Measurements from ENCODE around the gene PRRT1B.

Gene PRRT1B

DNA sequence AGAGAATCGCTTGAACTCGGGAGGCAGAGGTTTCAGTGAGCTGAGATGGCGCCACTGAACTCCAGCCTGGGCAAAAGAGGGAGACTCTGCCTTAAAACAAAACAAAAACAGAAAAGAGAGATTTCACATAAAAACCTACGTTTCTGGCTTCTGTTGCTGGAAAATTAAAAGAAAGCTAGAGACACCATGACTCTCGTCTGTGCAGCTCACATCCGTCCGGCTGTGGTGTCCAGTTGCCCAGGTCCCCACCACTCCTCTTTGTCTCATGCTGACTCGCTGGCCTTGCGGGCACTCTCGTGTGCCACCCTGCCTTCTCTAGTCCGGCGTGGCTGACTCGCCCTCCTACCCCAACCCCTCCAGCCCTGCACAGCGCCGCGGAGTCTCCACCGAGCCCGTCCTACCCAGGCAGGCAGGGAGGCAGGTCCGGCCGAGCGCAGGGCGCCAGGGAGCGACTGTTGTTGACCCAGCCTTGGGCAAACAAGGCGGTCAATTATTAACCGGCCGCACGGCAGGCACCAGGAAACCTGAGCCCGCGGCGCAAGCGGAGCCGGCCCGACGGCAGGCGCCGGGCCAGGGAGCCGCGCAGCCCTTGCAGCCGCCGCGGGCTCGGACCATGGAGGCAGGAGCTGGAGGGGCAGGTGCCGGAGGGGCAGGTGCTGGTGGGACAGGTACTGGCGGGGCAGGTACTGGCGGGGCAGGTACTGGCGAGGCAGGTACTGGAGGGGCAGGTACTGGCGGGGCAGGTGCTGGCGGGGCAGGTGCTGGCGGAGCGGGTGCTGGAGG is at the start of gene PRRT1B:
Gene PRRT1B (plus strand): TSS at position 521 of the 783 bp plus-strand sequence. CDS start 93 bp downstream, at position 614.
- Histone ChIP-seq H3K4me3 (ENCODE audit: low read depth in 1 of 2, low read length in 2 of 2) (peak within 1 kb of the TSS; percentile 53 to 58), H3K9ac (ENCODE audit: low read depth in 1 of 2, low read length in 2 of 2) (peak within 1 kb of the TSS in 1 of 2 donors; percentile 43), H3K27me3 (ENCODE audit: control insufficient read depth in 1 of 2, insufficient read depth in 2 of 2, low read length in 2 of 2) (peaks cover 8 to 15% of the 10 kb centered on the region in 2 donors), H3K36me3 (ENCODE audit: control insufficient read depth in 1 of 2, insufficient read depth in 2 of 2, low read length in 2 of 2) (no peaks in the 10 kb centered on the region), H3K27ac (ENCODE audit: low read depth, low read length) (no peak within 1 kb of the TSS), H3K9me3 (ENCODE audit: control insufficient read depth in 1 of 2, low read length in 2 of 2) (peaks cover 10 to 11% of the 10 kb centered on the region in 2 donors), H3K4me1 (ENCODE audit: control insufficient read depth in 1 of 2, insufficient read depth in 2 of 2, low read length in 2 of 2) (peaks cover 0 to 10% of the 10 kb centered on the region in 2 donors)

DNA sequence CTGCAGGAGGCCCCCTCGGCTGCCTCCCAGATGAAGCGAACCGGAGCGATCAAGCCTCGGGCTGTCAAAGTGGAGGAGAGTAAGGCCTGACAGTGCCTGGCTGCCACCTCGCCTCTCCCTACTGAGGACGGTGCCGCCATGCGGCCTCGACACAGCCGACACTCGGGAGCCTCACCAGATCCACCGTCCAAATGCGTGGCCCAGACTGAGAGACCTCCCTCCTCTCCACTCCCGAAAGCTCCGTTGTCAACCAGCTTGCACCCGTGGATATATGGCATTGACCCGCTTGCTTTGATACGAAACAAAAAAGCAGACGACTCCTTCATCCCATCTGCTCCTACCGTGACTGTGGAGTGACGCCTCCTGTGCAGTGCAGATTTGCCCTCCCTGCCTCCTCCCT is 49.5 kb upstream of the PRRT1B start:
- H3K27me3 ChIP-seq (ENCODE audit: control insufficient read depth in 1 of 2, insufficient read depth in 2 of 2, low read length in 2 of 2): no peaks in the 10 kb centered on the region
- H3K36me3 ChIP-seq (ENCODE audit: control insufficient read depth in 1 of 2, insufficient read depth in 2 of 2, low read length in 2 of 2): peaks cover 47 to 94% of the 10 kb centered on the region in 2 donors
- no peak overlapping the region for H3K9ac ChIP-seq (ENCODE audit: low read depth in 1 of 2, low read length in 2 of 2)
- H3K4me3 ChIP-seq (ENCODE audit: low read depth in 1 of 2, low read length in 2 of 2): no peak overlapping the region
- H3K4me1 ChIP-seq (ENCODE audit: control insufficient read depth in 1 of 2, insufficient read depth in 2 of 2, low read length in 2 of 2): peaks cover 13 to 19% of the 10 kb centered on the region in 2 donors
- no peak overlapping the region for H3K27ac ChIP-seq (ENCODE audit: low read depth, low read length)
- H3K9me3 ChIP-seq (ENCODE audit: control insufficient read depth in 1 of 2, low read length in 2 of 2): no peaks in the 10 kb centered on the region

- H3K9ac ChIP-seq (ENCODE audit: low read depth in 1 of 2, low read length in 2 of 2): no peak overlapping the region
- no peak overlapping the region for H3K27ac ChIP-seq (ENCODE audit: low read depth, low read length)
- H3K36me3 ChIP-seq (ENCODE audit: control insufficient read depth in 1 of 2, insufficient read depth in 2 of 2, low read length in 2 of 2): peaks cover 37 to 82% of the 10 kb centered on the region in 2 donors
- no peaks in the 10 kb centered on the region for H3K9me3 ChIP-seq (ENCODE audit: control insufficient read depth in 1 of 2, low read length in 2 of 2)
- peaks cover 22% of the 10 kb centered on the region in 2 donors for H3K4me1 ChIP-seq (ENCODE audit: control insufficient read depth in 1 of 2, insufficient read depth in 2 of 2, low read length in 2 of 2)
- no peak overlapping the region for H3K4me3 ChIP-seq (ENCODE audit: low read depth in 1 of 2, low read length in 2 of 2)
- H3K27me3 ChIP-seq (ENCODE audit: control insufficient read depth in 1 of 2, insufficient read depth in 2 of 2, low read length in 2 of 2): no peaks in the 10 kb centered on the region
Measured at GRCh38 chr9:131496844-131497405, 48.4 kb upstream of the PRRT1B start.

- Histone ChIP-seq H3K4me1 (ENCODE audit: control insufficient read depth in 1 of 2, insufficient read depth in 2 of 2, low read length in 2 of 2) (peaks cover 31 to 39% of the 10 kb centered on the region in 2 donors), H3K36me3 (ENCODE audit: control insufficient read depth in 1 of 2, insufficient read depth in 2 of 2, low read length in 2 of 2) (peaks cover 23 to 58% of the 10 kb centered on the region in 2 donors), H3K4me3 (ENCODE audit: low read depth in 1 of 2, low read length in 2 of 2) (no peak overlapping the region), H3K9ac (ENCODE audit: low read depth in 1 of 2, low read length in 2 of 2) (no peak overlapping the region), H3K9me3 (ENCODE audit: control insufficient read depth in 1 of 2, low read length in 2 of 2) (no peaks in the 10 kb centered on the region), H3K27me3 (ENCODE audit: control insufficient read depth in 1 of 2, insufficient read depth in 2 of 2, low read length in 2 of 2) (no peaks in the 10 kb centered on the region), H3K27ac (ENCODE audit: low read depth, low read length) (no peak overlapping the region)
Measured at GRCh38 chr9:131499254-131499767, 46.0 kb upstream of the PRRT1B start.

DNA sequence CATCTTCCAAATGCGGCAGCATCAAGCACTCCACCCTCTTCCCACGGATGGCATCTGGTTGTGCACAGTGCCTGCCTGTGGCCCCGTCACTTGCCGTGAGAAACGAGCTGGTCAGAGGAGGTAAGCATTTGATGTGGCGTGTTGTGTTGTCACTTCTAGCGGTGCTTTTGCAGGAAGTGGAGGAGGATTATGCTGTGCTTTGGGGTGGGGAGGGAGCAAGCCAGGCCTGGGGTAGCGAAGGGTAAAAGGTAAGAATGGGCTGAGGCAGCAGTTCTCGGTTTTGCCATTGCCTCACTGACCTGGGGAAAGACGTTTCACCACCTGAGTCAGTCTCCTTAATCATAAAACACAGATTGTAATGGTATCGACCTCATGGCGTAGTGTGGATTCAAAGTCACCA is 44.9 kb upstream of the PRRT1B start:
- H3K4me1 ChIP-seq (ENCODE audit: control insufficient read depth in 1 of 2, insufficient read depth in 2 of 2, low read length in 2 of 2): peaks cover 34 to 41% of the 10 kb centered on the region in 2 donors
- H3K4me3 ChIP-seq (ENCODE audit: low read depth in 1 of 2, low read length in 2 of 2): no peak overlapping the region
- H3K9me3 ChIP-seq (ENCODE audit: control insufficient read depth in 1 of 2, low read length in 2 of 2): no peaks in the 10 kb centered on the region
- no peak overlapping the region for H3K9ac ChIP-seq (ENCODE audit: low read depth in 1 of 2, low read length in 2 of 2)
- H3K36me3 ChIP-seq (ENCODE audit: control insufficient read depth in 1 of 2, insufficient read depth in 2 of 2, low read length in 2 of 2): peaks cover 16 to 48% of the 10 kb centered on the region in 2 donors
- no peaks in the 10 kb centered on the region for H3K27me3 ChIP-seq (ENCODE audit: control insufficient read depth in 1 of 2, insufficient read depth in 2 of 2, low read length in 2 of 2)
- H3K27ac ChIP-seq (ENCODE audit: low read depth, low read length): no peak overlapping the region

- no peak overlapping the region for H3K27ac ChIP-seq (ENCODE audit: low read depth, low read length)
- peaks cover 9 to 41% of the 10 kb centered on the region in 2 donors for H3K36me3 ChIP-seq (ENCODE audit: control insufficient read depth in 1 of 2, insufficient read depth in 2 of 2, low read length in 2 of 2)
- no peaks in the 10 kb centered on the region for H3K27me3 ChIP-seq (ENCODE audit: control insufficient read depth in 1 of 2, insufficient read depth in 2 of 2, low read length in 2 of 2)
- no peak overlapping the region for H3K9ac ChIP-seq (ENCODE audit: low read depth in 1 of 2, low read length in 2 of 2)
- no peak overlapping the region for H3K4me3 ChIP-seq (ENCODE audit: low read depth in 1 of 2, low read length in 2 of 2)
- H3K4me1 ChIP-seq (ENCODE audit: control insufficient read depth in 1 of 2, insufficient read depth in 2 of 2, low read length in 2 of 2): peaks cover 33 to 41% of the 10 kb centered on the region in 2 donors
- H3K9me3 ChIP-seq (ENCODE audit: control insufficient read depth in 1 of 2, low read length in 2 of 2): no peaks in the 10 kb centered on the region
Measured at GRCh38 chr9:131500939-131501541, 44.3 kb upstream of the PRRT1B start.

GRCh38 chr9:131502781-131503625 is 42.3 kb upstream of the PRRT1B start, which contains the start of gene POMT1:
Gene POMT1, plus strand, starts transcription at chr9:131502918. Its CDS starts 1,301 bp downstream, at chr9:131504219.
- Histone ChIP-seq H3K27me3 (ENCODE audit: control insufficient read depth in 1 of 2, insufficient read depth in 2 of 2, low read length in 2 of 2) (no peaks in the 10 kb centered on the region), H3K9ac (ENCODE audit: low read depth in 1 of 2, low read length in 2 of 2) (peak within 1 kb of the TSS; percentile 63 to 76), H3K4me1 (ENCODE audit: control insufficient read depth in 1 of 2, insufficient read depth in 2 of 2, low read length in 2 of 2) (peaks cover 20 to 28% of the 10 kb centered on the region in 2 donors), H3K36me3 (ENCODE audit: control insufficient read depth in 1 of 2, insufficient read depth in 2 of 2, low read length in 2 of 2) (peaks cover 6 to 28% of the 10 kb centered on the region in 2 donors), H3K27ac (ENCODE audit: low read depth, low read length) (no peak within 1 kb of the TSS), H3K9me3 (ENCODE audit: control insufficient read depth in 1 of 2, low read length in 2 of 2) (no peaks in the 10 kb centered on the region), H3K4me3 (ENCODE audit: low read depth in 1 of 2, low read length in 2 of 2) (peak within 1 kb of the TSS; percentile 79 to 82)

DNA sequence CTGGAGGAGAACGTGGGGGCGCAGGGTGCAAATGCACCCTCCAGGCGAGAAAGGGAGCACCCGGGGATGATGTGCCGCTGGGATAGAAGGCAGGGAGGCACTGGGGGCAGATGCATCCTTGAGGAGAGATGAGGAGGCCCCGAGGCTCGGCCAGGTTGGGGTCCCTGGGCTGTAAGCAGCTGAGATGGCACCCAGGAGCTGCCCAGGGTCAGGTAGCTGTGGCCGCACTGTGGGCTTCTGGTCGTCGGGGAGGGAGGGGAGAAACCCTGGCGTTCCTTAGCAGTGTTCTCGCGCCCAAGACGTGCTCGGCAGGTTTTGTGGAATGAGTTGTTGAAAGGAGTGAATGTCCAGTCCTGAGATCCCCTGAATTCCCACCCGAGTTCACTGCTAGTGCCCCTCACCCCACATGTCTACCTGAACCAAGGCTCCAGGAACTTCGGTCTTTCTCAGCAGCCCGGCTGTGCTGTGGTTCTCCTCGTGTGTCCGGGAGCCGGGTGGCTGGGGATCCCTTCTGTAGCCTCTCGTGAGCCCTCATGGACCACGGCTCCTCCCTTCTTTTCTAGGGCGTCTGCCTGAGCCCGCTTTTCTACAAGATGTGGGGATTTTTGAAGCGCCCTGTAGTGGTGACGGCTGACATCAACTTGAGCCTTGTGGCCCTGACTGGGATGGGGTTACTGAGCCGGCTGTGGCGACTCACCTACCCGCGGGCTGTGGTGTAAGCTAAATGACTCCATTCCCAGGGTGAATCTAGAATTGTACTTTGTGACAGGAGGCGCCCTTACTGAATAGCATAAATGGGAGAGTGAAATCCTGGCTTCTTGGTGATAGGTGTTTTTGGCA is 41.5 kb upstream of the PRRT1B start:
- Histone ChIP-seq H3K36me3 (ENCODE audit: control insufficient read depth in 1 of 2, insufficient read depth in 2 of 2, low read length in 2 of 2) (peaks cover 0 to 19% of the 10 kb centered on the region in 2 donors), H3K4me3 (ENCODE audit: low read depth in 1 of 2, low read length in 2 of 2) (peak overlapping the region; percentile 79 to 82), H3K4me1 (ENCODE audit: control insufficient read depth in 1 of 2, insufficient read depth in 2 of 2, low read length in 2 of 2) (peaks cover 20 to 28% of the 10 kb centered on the region in 2 donors), H3K9me3 (ENCODE audit: control insufficient read depth in 1 of 2, low read length in 2 of 2) (no peaks in the 10 kb centered on the region), H3K9ac (ENCODE audit: low read depth in 1 of 2, low read length in 2 of 2) (peak overlapping the region; percentile 63 to 76), H3K27ac (ENCODE audit: low read depth, low read length) (no peak overlapping the region), H3K27me3 (ENCODE audit: control insufficient read depth in 1 of 2, insufficient read depth in 2 of 2, low read length in 2 of 2) (no peaks in the 10 kb centered on the region)

GRCh38 chr9:131505012-131505411 is 40.3 kb upstream of the PRRT1B start:
- peaks cover 20 to 28% of the 10 kb centered on the region in 2 donors for H3K4me1 ChIP-seq (ENCODE audit: control insufficient read depth in 1 of 2, insufficient read depth in 2 of 2, low read length in 2 of 2)
- H3K4me3 ChIP-seq (ENCODE audit: low read depth in 1 of 2, low read length in 2 of 2): no peak overlapping the region
- H3K9me3 ChIP-seq (ENCODE audit: control insufficient read depth in 1 of 2, low read length in 2 of 2): no peaks in the 10 kb centered on the region
- H3K27ac ChIP-seq (ENCODE audit: low read depth, low read length): no peak overlapping the region
- H3K36me3 ChIP-seq (ENCODE audit: control insufficient read depth in 1 of 2, insufficient read depth in 2 of 2, low read length in 2 of 2): peaks cover 0 to 15% of the 10 kb centered on the region in 2 donors
- H3K9ac ChIP-seq (ENCODE audit: low read depth in 1 of 2, low read length in 2 of 2): no peak overlapping the region
- H3K27me3 ChIP-seq (ENCODE audit: control insufficient read depth in 1 of 2, insufficient read depth in 2 of 2, low read length in 2 of 2): no peaks in the 10 kb centered on the region

Data from duodenal mucosa (tissue), 2 donors.